IPS DF 19.7 (cell line): ENCODE data around the gene BRPF3.
"Not testable (repeated sequence)": the region's sequence is repeated elsewhere in the genome, so short reads cannot be mapped to it uniquely, and the experiment has no call there.

ENCODE experiments used
- DNase-seq: peaks from one replicate; pipeline ENCODE4 v3.0.0-alpha.2; 2013; ENCODE audit warnings: low read depth, low spot score

BRPF3 gene

DNA sequence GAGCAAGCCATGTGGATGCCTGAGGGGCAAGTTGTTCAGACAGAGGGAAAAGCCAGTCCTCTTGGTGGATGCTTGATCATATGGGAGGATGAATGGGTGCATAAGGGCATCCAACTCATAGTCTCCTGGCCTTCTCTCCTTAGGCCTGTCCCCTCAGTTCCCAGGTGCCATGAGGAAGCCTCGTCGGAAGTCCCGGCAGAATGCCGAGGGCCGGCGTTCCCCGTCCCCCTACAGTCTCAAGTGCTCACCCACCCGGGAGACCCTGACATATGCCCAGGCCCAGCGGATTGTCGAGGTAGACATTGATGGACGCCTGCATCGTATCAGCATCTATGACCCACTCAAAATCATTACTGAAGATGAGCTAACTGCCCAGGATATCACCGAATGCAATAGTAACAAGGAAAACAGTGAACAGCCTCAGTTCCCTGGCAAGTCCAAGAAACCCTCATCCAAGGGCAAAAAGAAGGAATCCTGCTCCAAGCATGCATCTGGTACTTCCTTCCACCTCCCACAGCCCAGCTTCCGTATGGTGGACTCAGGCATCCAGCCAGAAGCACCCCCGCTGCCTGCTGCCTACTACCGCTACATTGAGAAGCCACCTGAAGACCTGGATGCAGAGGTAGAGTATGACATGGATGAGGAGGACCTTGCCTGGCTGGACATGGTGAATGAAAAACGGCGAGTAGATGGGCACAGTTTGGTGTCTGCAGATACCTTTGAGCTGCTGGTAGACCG, 3.8 kb downstream of the BRPF3 start:
- DNase-seq, result no peak

DNA sequence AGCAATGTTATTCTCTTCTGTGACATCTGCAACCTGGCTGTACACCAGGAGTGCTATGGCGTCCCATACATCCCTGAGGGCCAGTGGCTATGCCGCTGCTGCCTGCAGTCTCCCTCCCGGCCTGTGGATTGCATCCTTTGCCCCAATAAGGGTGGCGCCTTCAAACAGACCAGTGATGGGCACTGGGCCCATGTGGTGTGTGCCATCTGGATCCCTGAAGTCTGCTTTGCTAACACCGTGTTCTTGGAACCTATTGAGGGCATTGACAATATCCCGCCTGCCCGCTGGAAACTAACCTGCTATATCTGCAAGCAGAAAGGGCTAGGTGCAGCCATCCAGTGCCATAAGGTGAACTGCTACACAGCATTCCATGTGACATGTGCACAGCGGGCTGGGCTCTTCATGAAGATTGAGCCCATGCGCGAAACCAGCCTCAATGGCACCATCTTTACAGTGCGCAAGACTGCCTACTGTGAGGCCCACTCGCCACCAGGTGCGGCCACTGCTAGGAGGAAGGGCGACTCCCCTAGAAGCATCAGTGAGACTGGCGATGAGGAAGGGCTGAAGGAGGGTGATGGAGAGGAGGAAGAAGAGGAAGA, 4.6 kb downstream of the BRPF3 start:
- no peak for DNase-seq

DNA sequence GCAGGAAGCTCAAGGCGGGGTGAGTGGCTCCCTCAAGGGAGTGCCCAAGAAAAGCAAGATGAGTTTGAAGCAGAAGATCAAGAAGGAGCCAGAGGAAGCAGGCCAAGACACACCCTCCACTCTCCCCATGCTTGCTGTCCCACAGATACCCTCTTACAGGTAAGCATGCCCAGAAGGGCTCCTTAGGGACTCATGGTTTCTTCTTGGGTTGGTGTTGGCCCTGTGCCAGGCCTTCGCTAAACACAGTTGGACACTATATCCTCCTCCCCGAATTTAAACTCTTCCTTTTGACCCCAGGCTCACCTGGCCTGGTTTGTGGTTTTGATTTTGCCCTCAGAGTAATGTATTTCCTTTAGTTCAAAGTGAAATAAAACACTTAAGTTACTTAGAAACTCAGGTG, 5.1 kb downstream of the BRPF3 start:
- no peak for DNase-seq

DNA sequence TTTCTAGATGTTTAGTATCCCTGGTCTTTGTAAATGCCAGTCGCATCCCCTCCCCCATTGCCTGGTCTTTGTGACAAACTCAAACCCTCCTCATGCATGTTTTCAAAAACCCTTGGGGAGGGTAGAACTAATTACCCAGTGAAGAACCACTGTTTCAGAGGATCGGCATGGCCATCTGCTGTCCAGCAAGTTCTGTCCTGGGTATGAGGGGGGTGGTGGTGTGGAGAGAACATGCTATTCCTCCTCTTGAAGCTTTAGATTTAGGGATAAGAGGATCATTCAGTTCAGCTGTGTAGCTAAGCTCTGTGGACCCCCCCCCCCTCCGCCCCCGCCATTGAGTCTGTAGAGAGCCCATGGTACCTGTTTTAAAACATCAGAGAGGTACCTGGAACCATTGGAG, 5.6 kb downstream of the BRPF3 start:
- DNase-seq, result no peak

DNA sequence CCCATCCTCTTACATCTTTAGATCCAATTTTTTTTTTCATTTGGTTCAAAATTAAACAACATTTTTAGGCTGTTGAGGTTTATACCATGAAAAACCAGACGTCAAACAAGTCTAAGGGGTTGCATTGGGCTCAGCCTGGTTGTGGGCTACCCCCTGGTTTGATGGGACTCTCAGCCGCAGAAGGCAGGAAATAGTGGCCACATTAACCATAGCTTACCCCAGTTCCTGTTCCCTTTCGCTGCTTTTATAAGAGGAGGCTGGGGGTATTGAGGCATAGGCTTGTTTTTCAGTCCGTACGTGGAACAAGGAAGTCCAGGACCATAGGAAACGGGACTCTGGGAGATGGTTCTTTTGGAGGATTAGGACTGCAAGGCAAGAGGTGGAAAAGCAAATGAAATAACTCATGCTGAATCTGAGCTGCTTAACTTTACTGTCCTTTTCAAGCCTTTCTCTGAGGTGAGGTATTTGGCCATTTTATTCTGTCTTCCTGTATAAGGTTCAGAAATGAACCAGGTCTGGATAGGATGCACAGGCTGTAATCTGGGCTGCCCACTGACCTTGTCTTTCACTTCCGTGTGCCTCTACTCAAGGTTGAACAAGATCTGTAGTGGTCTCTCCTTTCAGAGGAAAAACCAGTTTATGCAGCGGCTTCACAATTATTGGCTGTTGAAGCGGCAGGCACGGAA, 7.7 kb downstream of the BRPF3 start:
- no peak for DNase-seq

DNA sequence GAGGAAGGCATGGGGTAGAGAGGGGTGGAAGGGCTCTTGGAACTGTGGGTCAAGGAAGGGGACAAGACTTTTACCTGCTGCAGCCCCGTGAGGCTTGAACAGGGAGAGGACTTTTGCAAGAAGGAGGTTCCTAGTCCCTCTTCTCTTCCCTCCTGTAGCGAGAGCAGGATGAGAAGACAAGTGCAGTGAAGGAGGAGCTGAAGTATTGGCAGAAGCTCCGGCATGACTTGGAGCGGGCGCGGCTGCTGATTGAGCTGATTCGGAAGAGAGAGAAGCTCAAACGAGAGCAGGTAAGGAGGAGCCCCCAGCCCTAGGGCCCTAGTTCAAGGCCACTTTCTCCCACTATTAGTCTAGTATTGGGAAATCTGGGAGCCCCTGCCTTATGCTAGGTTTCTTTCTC, 10.6 kb downstream of the BRPF3 start:
- no peak for DNase-seq

DNA sequence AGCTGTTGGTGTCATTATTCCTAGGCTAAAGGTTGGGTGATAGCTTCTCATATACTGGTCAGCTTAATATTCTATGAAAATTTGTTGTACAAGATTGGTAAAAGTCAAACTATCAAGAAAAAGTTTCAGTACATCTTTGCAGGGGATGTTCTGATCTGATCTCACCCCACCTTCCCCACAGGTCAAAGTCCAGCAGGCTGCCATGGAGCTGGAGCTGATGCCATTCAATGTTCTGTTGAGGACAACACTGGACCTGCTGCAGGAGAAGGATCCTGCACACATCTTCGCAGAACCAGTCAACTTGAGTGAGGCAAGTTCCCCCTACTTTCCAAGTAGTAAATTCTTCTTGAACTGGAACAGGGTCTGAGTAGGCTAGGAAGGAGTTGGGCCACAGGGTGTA, 13.1 kb downstream of the BRPF3 start:
- no peak for DNase-seq

DNA sequence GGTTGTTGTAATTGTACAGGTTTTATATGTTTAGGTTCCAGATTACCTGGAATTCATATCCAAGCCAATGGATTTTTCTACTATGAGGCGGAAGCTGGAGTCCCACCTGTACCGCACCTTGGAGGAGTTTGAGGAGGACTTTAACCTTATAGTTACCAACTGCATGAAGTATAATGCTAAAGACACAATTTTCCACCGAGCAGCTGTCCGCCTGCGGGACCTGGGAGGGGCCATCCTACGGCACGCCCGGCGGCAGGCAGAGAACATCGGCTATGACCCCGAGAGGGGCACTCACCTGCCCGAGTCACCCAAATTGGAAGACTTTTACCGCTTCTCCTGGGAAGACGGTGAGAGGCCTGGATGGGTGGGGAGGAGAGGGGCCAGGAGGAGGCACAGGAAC, 13.6 kb downstream of the BRPF3 start:
- DNase-seq, result no peak

DNA sequence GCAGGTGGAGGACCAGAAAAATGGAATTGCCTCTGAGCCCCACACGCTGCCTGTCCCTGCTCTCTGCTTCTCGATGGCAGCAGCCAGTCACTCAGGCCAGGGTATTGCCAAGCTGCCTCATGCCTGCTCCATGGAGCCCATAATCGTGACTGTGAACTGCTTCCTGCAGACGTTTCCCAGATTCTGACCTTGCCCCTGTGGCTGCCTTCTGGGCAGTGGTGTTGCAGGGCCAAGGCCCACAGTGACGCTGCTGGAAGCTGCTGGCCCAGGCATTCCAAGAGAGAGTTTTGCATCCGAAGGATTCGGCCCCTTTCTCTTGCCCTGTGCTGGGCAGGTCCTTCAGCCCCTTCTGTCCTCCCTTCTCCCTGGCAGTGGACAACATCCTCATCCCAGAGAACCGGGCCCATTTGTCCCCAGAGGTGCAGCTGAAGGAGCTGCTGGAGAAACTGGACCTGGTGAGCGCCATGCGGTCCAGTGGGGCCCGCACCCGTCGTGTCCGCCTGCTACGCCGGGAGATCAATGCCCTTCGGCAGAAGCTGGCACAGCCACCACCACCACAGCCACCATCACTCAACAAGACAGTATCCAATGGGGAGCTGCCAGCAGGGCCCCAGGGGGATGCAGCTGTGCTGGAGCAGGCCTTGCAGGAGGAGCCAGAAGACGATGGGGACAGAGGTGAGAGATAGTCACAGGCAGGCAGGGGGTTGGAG, 14.5 kb downstream of the BRPF3 start:
- DNase-seq, result no peak

DNA sequence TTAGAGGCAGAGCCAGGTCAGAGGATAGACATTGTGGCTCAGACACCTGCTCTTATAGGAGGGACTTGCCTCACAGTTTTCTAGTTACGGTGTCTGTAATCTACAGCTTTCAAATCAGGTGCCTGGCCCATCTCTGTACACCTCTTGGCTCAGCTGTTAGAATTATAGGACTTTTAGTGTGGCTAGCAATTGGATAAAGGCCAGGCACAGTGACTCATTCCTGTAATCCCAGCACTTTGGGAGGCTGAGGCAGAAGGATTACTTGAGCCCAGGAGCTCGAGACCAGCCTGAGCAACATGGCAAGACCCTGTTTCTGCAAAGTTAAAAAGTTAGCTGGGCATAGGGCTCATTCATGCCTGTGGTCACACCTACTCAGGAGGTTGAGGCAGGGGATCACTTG, 20.0 kb downstream of the BRPF3 start:
- DNase-seq, result no peak

DNA sequence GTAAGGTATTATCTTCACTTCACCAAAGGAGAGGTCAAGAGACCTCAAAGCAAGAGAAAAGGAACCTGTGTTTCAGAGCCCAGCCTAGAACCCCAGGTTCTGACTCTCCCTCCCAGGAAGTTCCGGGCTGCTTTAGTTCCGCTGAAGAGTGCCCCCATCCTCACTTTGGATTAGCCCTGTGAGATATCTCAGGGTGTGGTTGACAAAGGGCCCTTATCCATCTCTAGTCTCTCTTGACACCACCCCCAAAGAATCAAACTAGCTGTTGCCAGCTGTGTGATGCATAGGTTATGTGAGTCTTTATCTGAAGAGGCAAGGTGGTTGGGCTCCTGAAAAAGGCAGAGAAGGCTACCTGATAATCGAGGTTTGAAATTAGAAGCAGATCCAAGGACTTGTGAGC, 20.6 kb downstream of the BRPF3 start:
- no peak for DNase-seq

DNA sequence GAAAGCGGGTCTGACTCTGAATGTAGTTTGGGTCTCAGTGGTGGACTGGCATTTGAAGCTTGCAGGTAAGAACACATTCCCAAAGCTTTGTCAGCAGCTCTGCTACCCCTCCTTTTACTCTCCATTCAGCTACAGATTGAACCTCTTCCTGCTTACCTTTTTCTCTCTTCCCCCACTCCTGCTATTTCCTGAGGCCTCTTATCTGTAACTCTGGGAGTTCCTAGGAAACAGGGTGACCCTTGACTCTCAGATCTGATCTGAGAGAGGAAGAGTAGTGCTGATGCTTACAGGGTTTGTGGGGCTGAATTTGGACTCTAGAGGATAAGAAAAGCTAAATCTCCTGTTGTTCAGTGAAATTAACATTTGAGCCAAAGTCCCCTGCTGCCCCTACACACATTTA, 21.4 kb downstream of the BRPF3 start:
- DNase-seq, result no peak

DNA sequence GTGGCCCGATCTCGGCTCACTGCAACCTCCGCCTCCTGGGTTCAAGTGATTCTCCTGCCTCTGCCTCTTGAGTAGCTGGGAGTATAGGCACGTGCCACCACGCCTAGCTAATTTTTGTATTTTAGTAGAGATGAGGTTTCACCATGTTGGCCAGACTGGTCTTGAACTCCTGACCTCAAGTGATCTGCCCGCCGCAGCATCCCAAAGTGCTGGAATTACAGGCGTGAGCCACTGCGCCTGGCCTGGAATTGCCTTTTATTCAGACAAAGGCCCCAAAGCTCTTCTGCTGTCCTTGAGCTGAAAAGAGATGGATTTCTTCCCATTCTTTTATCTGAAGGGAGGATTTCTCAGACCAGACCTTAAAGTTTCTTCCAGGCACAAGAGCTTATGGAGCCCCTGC, 22.0 kb downstream of the BRPF3 start:
- DNase-seq, result not testable (repeated sequence)

DNA sequence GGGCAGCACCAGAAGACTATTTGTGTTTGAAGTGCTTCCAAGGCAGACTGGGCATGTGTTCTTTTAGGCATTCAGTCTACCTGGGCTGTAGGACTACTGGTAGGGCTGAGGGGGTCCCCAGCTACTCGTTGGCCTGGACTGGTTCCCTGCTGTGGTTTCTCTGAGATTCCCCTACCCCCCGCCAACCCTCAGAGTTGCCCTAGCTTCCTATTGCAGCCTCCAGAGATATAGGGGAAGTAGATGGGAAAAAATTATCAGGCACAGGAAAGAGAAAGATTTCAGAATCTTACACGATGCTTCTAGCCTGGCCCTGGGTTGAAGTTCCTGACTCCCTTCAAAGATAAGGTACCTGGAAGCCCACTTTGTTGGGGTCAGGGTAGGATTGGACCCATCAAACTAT, 22.5 kb downstream of the BRPF3 start:
- DNase-seq, result no peak

DNA sequence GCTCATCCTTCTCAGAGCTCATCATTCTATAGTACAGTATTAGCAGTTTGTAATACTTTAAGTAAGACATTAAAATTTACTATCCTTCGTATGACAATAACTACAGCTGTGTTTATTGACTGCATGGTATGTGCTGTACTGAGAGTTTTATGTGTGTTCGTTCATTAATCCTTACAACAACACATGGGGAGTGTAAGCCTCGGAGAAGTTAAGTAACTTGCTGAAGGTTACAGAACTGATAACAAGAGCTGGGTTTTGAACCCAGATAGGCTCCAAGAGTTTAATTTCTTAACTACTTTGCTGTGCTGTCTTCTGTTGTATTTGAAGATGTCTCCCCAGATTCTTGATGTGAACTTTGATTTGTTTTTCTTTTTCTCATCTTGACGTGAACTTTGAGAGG, 23.7 kb downstream of the BRPF3 start:
- no peak for DNase-seq

DNA sequence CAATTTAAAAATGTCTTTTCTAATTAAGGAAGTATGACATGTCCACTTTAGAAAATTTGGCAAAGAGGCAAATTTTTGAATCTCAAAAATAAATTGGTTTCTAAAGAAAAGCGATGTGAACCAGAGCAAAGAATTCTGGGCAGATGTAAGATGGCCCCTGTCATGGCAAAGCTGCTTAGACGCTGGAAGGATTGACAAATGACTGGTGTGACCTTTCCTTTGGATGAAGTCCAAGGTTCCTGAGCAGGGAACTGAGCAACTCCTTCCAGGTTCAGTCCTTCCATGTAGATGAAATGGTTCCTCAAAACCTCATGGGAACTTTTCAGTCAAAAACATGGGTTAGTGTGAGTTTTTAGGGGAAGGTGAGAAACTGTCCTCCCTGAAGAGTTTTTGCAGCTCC, 25.1 kb downstream of the BRPF3 start:
- no peak for DNase-seq

DNA sequence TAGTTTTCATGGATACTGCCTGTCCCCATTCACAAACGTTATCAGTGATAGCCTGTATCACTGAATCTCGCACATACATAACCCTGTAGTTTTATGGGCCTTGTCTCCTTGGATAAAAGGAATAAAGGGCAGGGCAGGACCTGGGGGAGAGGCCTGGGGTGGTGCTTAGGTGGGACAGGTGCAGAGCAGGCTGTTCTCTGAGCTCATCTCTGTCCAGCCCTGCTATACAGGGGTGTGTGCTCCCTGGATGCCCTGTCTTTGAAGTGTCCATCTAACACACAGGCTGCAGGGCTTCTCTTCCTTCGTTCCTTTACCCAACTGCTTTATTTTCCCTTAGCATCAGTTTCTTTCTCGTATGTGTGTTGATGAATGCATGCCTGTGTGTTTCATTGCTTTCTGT, 26.4 kb downstream of the BRPF3 start:
- DNase-seq, result no peak

DNA sequence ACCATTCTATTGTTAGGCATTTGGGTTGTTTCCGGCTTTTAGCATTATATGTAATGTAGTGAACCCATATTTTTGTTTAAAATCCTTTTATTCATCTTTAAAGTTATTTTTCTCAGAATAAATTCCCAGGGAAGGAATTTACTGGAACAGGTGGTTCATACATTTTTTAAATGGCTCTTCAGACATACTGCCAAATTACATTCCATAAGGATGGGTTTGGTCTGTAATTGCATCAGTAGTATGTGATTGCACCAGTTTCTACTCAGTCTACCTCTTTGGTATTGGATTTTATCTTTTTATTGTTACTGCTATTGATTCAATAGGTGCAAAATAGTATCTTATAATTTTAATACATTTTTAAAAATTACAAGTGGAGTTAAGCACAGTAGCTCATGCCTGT, 27.2 kb downstream of the BRPF3 start:
- DNase-seq, result no peak

DNA sequence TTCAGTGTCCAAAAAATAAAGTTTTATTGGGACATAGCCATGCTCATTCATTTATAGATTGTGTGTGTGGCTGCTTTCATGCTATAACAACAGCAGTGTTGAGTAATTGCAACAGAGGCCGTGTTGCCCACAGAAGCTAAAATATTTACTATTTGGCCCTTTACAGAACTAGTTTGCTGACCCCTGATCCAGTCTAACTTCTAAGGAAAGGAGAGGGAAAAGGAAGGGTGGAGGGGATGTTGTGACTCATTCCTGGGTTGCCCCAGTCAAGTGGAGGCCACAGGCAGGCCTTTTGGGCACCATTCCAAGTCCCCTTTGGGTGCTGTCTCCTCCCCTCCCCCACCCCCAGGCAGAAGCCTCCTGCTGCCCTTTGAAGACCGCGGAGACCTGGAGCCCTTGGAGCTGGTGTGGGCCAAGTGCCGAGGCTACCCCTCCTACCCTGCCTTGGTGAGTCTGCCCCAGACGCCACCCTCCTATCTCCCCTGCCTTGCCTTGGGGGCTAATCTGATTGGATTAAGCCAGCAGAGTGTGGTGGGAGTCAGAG, 28.4 kb downstream of the BRPF3 start:
- no peak for DNase-seq

DNA sequence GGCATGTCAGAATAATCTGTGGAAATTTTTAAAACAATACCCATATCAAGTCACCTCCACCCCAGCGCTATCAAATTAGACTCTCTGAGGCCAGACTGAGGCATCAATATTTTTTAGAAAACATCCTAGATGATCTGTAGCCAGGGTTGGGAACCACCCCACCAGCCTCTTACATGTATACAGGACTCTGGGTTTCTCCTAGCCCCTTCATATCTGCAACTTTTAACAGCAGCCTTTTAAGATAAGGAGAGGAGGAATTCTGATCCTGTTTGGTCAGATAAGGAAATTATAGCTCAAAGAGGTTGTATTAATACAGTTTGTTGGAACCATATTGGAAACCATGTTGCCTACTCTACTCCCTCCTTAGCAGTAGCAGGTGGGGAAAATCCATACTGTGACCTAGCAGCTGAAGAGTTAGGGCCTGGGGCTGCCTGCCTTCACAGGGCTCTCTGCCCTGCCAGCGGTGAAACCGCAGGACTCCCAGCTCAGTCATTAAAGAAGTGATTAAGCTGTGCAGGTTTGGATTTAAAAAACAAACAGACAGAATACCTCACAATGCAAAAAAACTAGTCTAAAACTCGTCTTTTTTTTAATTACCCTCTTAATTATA, 30.0 kb downstream of the BRPF3 start:
- DNase-seq, result no peak

DNA sequence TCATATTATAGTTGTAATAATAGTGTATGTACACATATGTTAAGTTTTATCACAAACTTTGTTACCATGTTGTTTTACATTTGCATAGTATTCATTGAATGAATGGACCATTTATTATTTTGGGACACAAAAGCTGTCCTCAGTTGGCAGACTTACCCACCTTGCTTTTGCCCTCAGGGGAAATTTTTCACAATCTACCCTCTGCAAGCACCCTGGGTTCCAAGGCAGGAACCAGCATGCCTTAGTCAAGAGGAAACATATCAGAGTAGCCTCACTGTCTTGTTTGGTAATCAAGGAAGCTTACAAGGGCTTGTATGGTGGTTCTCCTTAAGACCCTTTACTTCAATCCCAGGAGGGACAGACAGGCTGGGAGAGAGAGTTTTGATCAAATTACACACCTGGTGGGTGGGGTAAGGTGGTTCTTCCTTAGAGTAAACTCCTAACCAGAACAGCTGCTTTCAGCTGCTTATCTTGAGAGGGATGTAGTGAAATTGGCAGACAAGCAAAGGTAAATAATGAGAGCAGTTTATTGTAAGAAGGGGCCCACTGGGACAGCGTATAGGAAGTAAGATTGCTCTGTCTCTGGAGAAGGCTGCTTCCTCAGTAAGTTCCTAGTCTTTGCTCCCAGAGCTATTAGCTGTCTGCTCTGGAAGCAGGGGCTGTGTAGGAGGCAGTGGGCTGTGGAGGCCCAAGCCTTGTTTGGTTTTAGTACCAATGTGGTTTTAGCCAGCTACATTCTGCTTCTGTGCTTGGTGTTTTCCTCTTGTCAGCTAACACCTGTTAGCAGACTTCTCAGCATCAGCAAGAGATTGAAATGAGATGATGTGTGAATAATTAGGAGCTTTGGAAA, 31.1 kb downstream of the BRPF3 start:
- DNase-seq, result no peak
